Lower lobe of right lung (tissue), 2 donors: Measurements from ENCODE around the gene S100A10. TPM values are rescaled to one million over a fixed set of nuclear protein-coding genes. Genes with fewer than 3 reads are reported as not detected.
A peak's percentile ranks its signal among the peaks of the same experiment; 100 is the strongest.

ENCODE experiments used
- ATAC-seq, 2 donors: fragments of 200-7000 bp; cut with Tn5 transposase; one replicate each; pipeline ENCODE4 v1.9.1; 2020 to 2022; ENCODE audit warnings: mild to moderate bottlenecking in 2 of 2, moderate library complexity in 2 of 2
- DNase-seq: peaks from one replicate; pipeline ENCODE4 v3.0.0-alpha.2; 2020
- H3K27ac ChIP-seq: fragments of 200-600 bp; one replicate; pipeline ENCODE4 v1.8.0; 2022
- H3K27me3 ChIP-seq: fragments of 200-600 bp; one replicate; pipeline ENCODE4 v1.8.0; 2022; ENCODE audit warnings: low read depth
- H3K36me3 ChIP-seq: fragments of 200-600 bp; one replicate; pipeline ENCODE4 v1.8.0; 2022; ENCODE audit warnings: mild to moderate bottlenecking
- H3K4me1 ChIP-seq: fragments of 200-600 bp; one replicate; pipeline ENCODE4 v1.8.0; 2022
- H3K4me3 ChIP-seq: fragments of 200-600 bp; one replicate; pipeline ENCODE4 v1.8.0; 2022; ENCODE audit warnings: mild to moderate bottlenecking
- H3K9me3 ChIP-seq: fragments of 200-600 bp; one replicate; pipeline ENCODE4 v1.8.0; 2022
- intact Hi-C: fragments of 100-400 bp; cut with DNase I; formaldehyde crosslinking; loops from one replicate; pipeline ENCODE4 v1.11.0; 2022
- total RNA-seq: library from RNA; stranded (reverse); fragmentation: NEBNext Ultra II Directional; extraction: Animal tissue kit (Norgen Biotek cat#: 25700); gene quantifications from one replicate; pipeline ENCODE4 v1.2.1, GENCODE V29; 2021
- TF ChIP-seq, protein P1 (sequence below): fragments of 200-600 bp; IDR thresholded peaks from one replicate; pipeline ENCODE4 v1.8.0; 2022; ENCODE audit warnings: antibody characterized with exemption, mild to moderate bottlenecking
- donor health status: DM: no; HTN: yes; CAD: no; lungs with severe emphysema.

S100A10 gene
- total RNA-seq, 1 donor from 2014 or later: 602 TPM

DNA sequence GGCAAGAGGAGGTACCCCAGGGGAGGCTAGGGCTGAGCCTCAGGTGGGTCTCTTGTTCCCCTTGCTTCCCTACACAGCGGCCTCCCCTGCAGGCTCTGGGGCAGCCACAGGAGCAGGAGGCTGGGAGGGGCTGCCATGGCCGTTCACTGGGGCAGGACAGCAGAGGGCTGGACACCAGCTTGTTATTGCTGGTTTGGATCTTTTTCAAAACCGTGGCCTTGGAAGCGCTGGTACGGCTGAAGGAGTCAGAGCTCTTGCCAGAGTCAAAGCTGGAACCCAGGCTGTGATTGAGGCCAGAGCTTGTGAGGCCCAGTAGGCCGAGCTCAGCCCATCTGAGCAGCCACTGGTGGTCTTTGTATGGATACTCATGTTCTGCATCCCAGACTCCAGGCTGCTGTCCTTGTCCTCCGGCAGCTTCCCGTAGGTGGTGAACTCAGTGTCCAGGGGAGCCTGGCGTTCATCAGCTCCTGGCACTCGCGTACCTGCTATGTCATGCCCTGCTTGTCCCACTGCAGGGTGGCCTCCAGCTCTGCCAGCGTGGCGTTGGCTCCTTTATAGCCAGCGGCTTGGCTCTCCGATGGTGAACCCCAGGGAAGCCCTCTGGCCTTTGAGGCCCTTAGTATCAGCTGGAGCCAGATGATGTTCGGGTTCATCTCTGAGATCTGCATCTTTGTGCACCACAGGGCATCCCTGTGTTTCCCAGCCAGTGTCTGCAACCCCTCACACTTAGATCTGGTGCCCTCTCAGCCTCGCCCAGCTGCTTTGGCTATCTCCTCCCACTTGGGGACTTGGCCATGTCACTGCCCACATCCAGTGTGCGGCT is 44.1 kb downstream of the S100A10 start:
- Histone ChIP-seq H3K27ac (no peak overlapping the region), H3K27me3 (no peaks in the 10 kb centered on the region), H3K4me3 (no peak overlapping the region), H3K36me3 (no peaks in the 10 kb centered on the region), H3K4me1 (peaks cover 30% of the 10 kb centered on the region), H3K9me3 (no peaks in the 10 kb centered on the region)
- TF ChIP-seq, protein P1, sequence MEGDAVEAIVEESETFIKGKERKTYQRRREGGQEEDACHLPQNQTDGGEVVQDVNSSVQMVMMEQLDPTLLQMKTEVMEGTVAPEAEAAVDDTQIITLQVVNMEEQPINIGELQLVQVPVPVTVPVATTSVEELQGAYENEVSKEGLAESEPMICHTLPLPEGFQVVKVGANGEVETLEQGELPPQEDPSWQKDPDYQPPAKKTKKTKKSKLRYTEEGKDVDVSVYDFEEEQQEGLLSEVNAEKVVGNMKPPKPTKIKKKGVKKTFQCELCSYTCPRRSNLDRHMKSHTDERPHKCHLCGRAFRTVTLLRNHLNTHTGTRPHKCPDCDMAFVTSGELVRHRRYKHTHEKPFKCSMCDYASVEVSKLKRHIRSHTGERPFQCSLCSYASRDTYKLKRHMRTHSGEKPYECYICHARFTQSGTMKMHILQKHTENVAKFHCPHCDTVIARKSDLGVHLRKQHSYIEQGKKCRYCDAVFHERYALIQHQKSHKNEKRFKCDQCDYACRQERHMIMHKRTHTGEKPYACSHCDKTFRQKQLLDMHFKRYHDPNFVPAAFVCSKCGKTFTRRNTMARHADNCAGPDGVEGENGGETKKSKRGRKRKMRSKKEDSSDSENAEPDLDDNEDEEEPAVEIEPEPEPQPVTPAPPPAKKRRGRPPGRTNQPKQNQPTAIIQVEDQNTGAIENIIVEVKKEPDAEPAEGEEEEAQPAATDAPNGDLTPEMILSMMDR: no peak
- ATAC-seq (no peak), DNase-seq (no peak)
- intact Hi-C loops: no loop called here

DNA sequence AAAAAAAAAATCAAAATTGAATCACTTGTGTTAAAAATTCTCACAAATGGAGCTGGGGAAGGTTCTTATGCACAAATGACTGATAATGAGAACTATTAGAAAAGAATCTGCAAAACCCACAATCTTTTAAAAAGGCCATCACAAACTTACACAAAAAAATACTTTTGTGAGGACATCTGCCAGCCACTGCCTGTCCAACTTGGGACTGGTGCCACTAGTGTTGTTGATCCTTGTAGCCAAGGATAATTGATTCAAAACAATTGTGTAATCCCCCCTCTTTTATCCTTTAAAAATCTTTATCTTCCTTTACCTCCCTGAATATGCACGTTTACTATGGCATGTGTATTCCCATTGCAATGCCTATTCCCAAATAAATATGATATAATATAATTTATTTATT is 45.2 kb downstream of the S100A10 start:
- ATAC-seq (no peak), DNase-seq (no peak)
- TF ChIP-seq, protein P1: no peak
- Histone ChIP-seq H3K9me3 (no peaks in the 10 kb centered on the region), H3K36me3 (no peaks in the 10 kb centered on the region), H3K4me3 (no peak overlapping the region), H3K27me3 (no peaks in the 10 kb centered on the region), H3K4me1 (peaks cover 41% of the 10 kb centered on the region), H3K27ac (no peak overlapping the region)
- intact Hi-C loops: no loop called here

DNA sequence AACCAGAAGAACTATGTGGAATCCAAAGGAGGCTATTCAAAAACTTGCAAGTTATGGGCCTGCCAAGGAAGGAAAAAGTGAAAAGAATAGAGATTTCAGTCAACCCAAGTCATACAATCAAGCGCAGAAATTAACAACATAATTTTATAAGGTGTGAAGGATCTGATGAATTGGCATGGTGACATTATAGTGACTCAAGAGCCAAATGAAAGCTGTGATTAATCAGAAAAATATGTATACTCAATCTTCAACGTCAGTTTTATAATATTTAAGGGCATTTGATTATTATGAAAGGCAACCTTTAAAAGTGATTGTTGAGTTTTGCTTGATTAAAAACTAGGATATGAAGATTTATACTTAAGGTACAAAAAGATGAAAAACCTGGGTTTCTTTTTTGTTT is 46.5 kb downstream of the S100A10 start:
- no peaks in the 10 kb centered on the region for H3K36me3 ChIP-seq
- no peaks in the 10 kb centered on the region for H3K9me3 ChIP-seq
- TF ChIP-seq, protein P1: no peak
- H3K27ac ChIP-seq: peak overlapping the region; percentile 86
- H3K4me1 ChIP-seq: peaks cover 43% of the 10 kb centered on the region
- DNase-seq (no peak), ATAC-seq (no peak)
- H3K27me3 ChIP-seq: no peaks in the 10 kb centered on the region
- no peak overlapping the region for H3K4me3 ChIP-seq
- intact Hi-C loops: no loop called here

DNA sequence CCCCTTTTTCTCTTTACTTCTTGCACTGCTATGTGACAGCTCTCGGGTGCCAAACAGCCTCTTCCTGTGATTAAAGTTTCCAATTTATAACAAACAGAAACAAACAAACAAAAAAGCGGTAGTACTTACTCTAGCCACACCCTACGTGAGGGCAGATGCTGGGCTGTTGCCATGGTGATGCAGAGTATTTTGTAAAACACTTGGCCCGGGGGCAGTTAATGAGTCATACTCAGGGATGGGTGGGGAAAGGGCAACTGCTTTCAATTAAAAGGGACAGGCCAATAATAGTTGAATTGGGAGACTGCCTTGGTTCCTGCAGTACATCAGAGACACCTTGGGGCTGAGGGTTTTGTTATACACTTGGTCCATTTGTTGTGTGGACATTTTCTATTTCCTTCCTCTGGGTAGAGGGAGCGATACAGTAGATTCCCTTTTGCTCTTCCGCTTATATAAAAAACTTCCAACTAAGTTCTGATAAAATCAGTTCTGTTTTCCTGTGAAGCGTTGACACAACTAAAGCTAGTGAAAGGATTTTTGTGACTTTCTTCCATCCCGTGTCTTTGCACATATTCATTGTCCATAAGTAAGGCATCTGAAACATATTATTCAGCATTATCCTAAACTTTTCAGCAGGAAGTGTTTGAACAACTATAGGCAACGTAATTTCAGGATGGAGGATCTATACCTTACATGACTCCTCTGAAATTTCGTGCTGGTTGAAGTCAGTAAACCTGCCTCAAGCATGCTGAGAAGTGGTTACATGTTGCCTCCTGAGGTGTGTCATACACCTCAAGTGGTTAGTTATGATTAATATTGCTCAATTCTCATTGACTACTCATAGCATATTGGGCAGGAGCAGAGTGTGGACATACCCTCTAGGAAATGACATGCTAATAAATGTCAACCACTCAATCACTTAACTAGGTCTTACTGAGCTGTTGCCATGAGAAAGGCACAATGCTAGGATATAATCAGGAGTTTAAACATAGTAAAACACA is 47.6 kb downstream of the S100A10 start:
- no peak overlapping the region for H3K4me3 ChIP-seq
- H3K9me3 ChIP-seq: no peaks in the 10 kb centered on the region
- peak; percentile 90 for ATAC-seq
- H3K4me1 ChIP-seq: peaks cover 50% of the 10 kb centered on the region
- H3K36me3 ChIP-seq: no peaks in the 10 kb centered on the region
- intact Hi-C loops: no loop called here
- H3K27ac ChIP-seq: peak overlapping the region; percentile 86
- H3K27me3 ChIP-seq: no peaks in the 10 kb centered on the region
- peak; percentile 87 for DNase-seq
- TF ChIP-seq, protein P1: no peak

DNA sequence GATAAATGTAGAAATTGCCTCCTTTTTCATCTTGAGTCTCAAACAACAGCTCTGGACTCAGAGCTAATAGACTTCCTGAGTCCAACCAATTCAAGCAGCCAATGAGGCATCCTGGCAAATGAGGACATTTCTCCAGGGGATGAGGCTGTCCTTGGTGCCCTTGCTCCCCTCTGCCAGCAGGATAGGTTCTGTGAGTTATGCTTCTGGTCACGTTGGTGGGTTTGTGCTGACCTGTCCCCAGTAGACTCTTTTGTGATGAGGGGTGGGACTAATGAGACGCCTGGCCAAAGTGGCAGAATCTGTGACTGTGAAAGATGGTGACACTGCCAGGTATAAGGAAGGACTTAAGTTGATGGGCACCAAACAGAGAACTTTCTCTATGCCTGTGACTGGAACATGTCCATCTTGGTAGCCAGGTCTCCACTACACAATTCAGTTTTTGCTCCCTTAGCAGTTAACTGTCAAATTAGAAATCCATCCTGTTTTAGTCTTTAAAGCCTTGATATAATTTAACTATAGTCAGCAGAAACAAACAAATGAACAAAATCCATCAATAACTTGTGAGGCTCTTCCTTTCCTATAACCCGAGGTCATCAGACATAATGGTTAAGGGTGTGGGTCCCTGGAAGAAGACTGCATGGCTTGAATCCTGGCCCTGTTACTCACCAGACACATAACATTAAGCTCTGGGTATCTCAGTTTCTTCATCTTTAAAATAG is 48.6 kb downstream of the S100A10 start:
- H3K27me3 ChIP-seq: no peaks in the 10 kb centered on the region
- TF ChIP-seq, protein P1: no peak
- peaks cover 50% of the 10 kb centered on the region for H3K4me1 ChIP-seq
- no peak for ATAC-seq
- intact Hi-C loops: no loop called here
- H3K9me3 ChIP-seq: no peaks in the 10 kb centered on the region
- no peak overlapping the region for H3K4me3 ChIP-seq
- peak overlapping the region; percentile 86 for H3K27ac ChIP-seq
- no peaks in the 10 kb centered on the region for H3K36me3 ChIP-seq
- DNase-seq: no peak
